ENCODE results near the gene RBPJ. TPM values are rescaled to one million over a fixed set of nuclear protein-coding genes. Genes with fewer than 3 reads are reported as not detected.

RBPJ gene
- total RNA-seq, 1 donor from 2014 or later, result 83.5 TPM

DNA sequence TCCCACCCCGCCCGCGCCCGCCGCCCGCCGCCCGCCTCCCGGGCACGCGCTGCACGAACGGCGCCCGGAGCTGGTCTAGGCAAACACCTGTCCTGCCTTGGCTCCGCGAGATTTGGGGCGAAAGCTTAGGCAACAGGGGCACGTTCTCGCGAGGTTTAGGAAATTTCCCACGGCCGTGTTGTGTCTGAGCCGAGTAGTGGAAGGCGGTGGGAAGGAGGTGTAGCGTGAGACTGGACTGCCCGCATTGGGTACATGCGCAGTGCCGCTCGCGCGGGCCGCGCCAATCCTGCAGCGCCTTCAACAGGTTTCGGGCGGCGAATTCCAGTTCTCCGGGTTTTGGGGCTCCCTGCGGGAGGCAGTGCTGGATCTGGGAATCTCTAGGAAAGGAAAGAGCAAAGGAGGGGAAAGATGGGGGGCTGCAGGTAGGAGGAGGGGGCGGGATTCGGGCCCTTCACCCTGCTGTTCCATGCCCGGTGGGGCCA is 1.3 kb upstream of the RBPJ start:
- peaks cover 24% of the 10 kb centered on the region for H3K9me3 Mint-ChIP-seq

DNA sequence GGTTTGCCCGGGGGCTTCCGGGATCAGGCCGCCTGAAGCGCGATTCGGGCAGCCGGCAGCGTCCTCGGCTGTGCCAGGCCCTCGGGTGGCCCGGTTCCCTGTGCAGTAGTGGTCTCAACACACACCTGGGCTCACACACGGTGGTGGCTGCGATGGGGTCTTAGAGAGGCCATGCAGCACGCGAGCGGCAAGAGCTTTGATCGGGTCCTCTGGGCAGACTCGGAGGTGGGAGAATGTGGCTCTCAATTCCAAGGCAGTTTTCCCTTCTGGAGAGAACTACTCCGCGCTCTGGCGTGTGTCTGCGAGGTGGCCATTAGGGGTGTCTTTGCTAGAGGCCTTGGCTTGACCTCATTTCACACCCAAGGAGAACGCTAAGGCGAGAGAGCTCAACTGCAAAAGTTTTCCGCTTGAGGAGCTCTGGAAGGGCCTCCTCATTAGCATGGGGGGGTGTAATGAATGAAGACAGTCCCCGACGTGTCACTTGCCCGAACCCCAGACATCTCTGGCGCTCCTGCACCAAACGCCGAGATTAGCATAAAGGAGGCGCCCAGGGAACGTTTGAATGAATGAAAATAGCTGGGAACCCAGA is 771 bp upstream of the RBPJ start:
- H3K4me1 Mint-ChIP-seq, result peaks cover 25% of the 10 kb centered on the region
- no peaks in the 10 kb centered on the region for H3K36me3 Mint-ChIP-seq
- no peak for TF ChIP-seq CTCF (IDR thresholded peaks at IDR 0.05; ENCODE audit: unreplicated experiment)
- no peaks in the 10 kb centered on the region for H3K27me3 Mint-ChIP-seq (ENCODE audit: low read depth)
- peaks cover 22% of the 10 kb centered on the region for H3K9me3 Mint-ChIP-seq
- H3K27ac Mint-ChIP-seq, result peak overlapping the region; percentile 100
- peak overlapping the region; percentile 98 for H3K4me3 Mint-ChIP-seq
- DNase-seq (ENCODE audit: low spot score in 2 of 2, unreplicated experiment in 2 of 2), result no peak

More for the DNA sequence above, 1.3 kb upstream of the RBPJ start:
- DNase-seq (ENCODE audit: low spot score in 2 of 2, unreplicated experiment in 2 of 2), result peak; percentile 97 to 98
- H3K4me1 Mint-ChIP-seq, result peaks cover 23% of the 10 kb centered on the region
- H3K36me3 Mint-ChIP-seq, result peaks cover under 1% of the 10 kb centered on the region
- H3K4me3 Mint-ChIP-seq, result peak overlapping the region; percentile 98
- TF ChIP-seq CTCF (IDR thresholded peaks at IDR 0.05; ENCODE audit: unreplicated experiment), result no peak
- H3K27ac Mint-ChIP-seq, result peak overlapping the region; percentile 100
- H3K27me3 Mint-ChIP-seq (ENCODE audit: low read depth), result no peaks in the 10 kb centered on the region

GRCh38 chr4:26321373-26322221 is 783 bp downstream of the RBPJ start:
- no peak for TF ChIP-seq CTCF (IDR thresholded peaks at IDR 0.05; ENCODE audit: unreplicated experiment)
- Mint-ChIP-seq H3K27ac (peak overlapping the region; percentile 98), H3K4me3 (peak overlapping the region; percentile 98), H3K27me3 (ENCODE audit: low read depth) (no peaks in the 10 kb centered on the region), H3K4me1 (peaks cover 27% of the 10 kb centered on the region), H3K36me3 (no peaks in the 10 kb centered on the region), H3K9me3 (peaks cover 12% of the 10 kb centered on the region)
- peak in 1 of 2 experiments; percentile 49 for DNase-seq (ENCODE audit: low spot score in 2 of 2, unreplicated experiment in 2 of 2)

GRCh38 chr4:26322346-26322745 is 1.5 kb downstream of the RBPJ start:
- H3K4me3 Mint-ChIP-seq, result peak overlapping the region; percentile 98
- no peaks in the 10 kb centered on the region for H3K36me3 Mint-ChIP-seq
- DNase-seq (ENCODE audit: low spot score in 2 of 2, unreplicated experiment in 2 of 2), result no peak
- no peaks in the 10 kb centered on the region for H3K27me3 Mint-ChIP-seq (ENCODE audit: low read depth)
- peak overlapping the region; percentile 98 for H3K27ac Mint-ChIP-seq
- peaks cover 27% of the 10 kb centered on the region for H3K4me1 Mint-ChIP-seq
- H3K9me3 Mint-ChIP-seq, result peaks cover 7% of the 10 kb centered on the region
- TF ChIP-seq CTCF (IDR thresholded peaks at IDR 0.05; ENCODE audit: unreplicated experiment), result no peak

GRCh38 chr4:26323821-26324220 is 3.0 kb downstream of the RBPJ start:
- peaks cover 27% of the 10 kb centered on the region for H3K4me1 Mint-ChIP-seq
- peak overlapping the region; percentile 52 for H3K27ac Mint-ChIP-seq
- no peaks in the 10 kb centered on the region for H3K9me3 Mint-ChIP-seq
- H3K4me3 Mint-ChIP-seq, result no peak overlapping the region
- no peak for TF ChIP-seq CTCF (IDR thresholded peaks at IDR 0.05; ENCODE audit: unreplicated experiment)
- no peak for DNase-seq (ENCODE audit: low spot score in 2 of 2, unreplicated experiment in 2 of 2)
- no peaks in the 10 kb centered on the region for H3K36me3 Mint-ChIP-seq
- H3K27me3 Mint-ChIP-seq (ENCODE audit: low read depth), result no peaks in the 10 kb centered on the region

Data from mesothelial cell of epicardium (in vitro differentiated cells).